Activated T-cell treated with anti-CD3 and anti-CD28 coated beads for 1 hour (primary cell): ENCODE results near the gene C2orf92.
A peak's percentile ranks its signal among the peaks of the same experiment; 100 is the strongest.
"Not testable (repeated sequence)": the region's sequence is repeated elsewhere in the genome, so short reads cannot be mapped to it uniquely, and the experiment has no call there.

ENCODE experiments used
- DNase-seq: peaks from one replicate; pipeline ENCODE4 v3.0.0-alpha.2; 2020; ENCODE audit warnings: low read depth

Gene C2orf92

GRCh38 chr2:97660044-97660774, 9.3 kb upstream of the C2orf92 start:
- no peak for DNase-seq

GRCh38 chr2:97660775-97661389, 8.6 kb upstream of the C2orf92 start:
- no peak for DNase-seq

DNA sequence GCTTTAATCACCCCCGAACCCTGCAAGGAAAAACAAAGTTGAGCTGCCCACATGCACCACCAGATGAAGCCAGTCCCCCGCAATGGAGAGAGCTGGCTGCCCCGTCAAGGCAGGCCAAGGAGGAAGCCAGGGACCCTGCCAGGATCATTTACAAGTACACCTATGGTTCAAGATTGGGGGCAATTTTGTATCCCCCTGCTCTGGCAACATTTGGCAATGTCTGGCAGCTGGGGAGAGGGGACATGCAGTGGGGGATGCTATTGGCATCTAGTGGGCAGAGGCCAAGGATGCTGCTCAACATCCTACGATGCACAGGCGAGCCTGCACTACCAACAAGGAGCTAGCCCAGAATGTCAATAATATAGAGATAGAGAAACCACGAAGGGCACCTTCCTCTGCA, 7.6 kb upstream of the C2orf92 start:
- no peak for DNase-seq

GRCh38 chr2:97662386-97662894, 7.1 kb upstream of the C2orf92 start:
- DNase-seq = no peak

- DNase-seq = peak; percentile 42
These were observed 6.5 kb upstream of the C2orf92 start for GRCh38 chr2:97662895-97663625.

DNA sequence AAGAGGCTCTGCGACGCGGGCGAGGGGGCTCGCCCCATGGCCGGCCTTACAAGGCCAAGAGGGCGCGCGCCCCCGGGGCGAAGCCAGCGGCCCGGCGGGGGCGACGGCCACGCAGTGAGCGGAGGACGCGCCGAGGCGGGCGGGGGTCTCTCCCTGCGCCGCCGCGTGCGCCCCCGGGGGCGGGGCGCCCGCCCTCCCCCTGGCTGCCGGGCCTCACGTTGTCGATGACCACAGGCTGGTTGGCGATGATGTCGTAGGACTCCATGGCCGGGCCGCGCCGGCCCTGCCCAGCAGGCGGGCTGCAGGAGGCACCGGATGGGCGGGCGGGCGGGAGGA, 5.9 kb upstream of the C2orf92 start:
- DNase-seq = no peak

DNA sequence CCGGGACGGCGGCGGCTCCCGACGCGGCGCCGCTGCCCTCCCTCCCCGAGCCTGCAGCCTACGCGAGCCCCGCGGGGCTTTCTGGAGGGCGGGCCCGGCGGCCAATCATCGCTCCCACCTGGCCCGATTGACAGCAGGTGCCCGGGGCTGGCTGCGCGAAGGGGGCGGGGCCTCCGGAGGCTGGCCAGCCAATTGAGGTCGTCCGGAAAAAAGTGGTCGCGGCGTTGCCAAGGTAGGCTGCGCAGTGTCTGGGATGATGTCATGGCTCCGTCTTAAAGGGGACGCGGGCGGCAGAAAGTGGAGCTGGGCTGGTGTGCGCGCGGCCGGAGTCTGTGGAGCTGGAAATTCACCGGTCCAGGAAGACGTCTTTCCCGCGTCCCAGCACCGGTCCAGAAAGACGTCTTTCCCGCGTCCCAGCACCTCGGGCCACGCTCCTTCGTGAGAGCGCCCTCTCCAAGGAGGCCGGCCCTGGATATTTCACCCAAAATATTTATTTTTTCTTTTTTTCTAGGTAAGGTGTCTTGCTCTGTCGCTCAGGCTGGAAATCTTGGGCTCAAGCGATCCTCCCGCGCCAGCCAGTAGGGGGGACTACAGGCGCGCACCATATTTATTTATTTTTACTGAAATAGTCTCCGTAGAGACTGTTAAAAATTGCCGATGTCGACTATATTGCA, 5.4 kb upstream of the C2orf92 start, which contains the start of gene ACTR1B:
ACTR1B (minus strand) TSS at position 83 of the 674 bp plus-strand sequence. CDS start 154 bp downstream, outside the sequence.
- peak; percentile 92 for DNase-seq

- no peak for DNase-seq
These were observed 4.9 kb upstream of the C2orf92 start for GRCh38 chr2:97664636-97664970.

- no peak for DNase-seq
These were observed 958 bp downstream of the C2orf92 start for GRCh38 chr2:97670471-97670870.

- DNase-seq = no peak
These were observed 2.0 kb downstream of the C2orf92 start for GRCh38 chr2:97671526-97671925.

DNA sequence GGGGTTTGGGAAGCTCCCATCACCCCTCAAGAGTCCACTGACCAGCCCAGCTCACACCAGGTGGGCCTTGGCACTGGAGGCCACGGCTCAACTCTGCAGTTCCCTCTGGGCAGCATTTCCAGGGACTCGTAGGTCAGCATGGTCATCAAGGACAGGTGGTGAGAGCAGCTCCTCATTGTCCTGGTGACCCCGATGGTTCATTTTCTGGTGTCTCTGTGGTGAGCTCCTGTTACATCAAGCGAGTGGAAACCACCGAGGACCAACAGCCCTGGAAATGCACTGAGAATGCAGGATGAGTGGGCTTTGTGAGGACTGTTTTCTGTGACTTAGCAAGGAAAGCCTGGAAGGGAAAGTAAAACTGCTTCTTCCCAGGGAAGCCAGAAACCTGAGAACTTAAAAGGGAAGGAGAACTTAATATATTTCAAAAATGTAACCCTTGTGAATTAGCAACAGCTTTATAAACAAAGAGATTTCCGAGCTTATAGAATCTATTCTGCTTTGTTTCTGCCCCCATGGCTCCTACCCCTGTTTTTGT, 3.2 kb downstream of the C2orf92 start:
- not testable (repeated sequence) for DNase-seq

DNA sequence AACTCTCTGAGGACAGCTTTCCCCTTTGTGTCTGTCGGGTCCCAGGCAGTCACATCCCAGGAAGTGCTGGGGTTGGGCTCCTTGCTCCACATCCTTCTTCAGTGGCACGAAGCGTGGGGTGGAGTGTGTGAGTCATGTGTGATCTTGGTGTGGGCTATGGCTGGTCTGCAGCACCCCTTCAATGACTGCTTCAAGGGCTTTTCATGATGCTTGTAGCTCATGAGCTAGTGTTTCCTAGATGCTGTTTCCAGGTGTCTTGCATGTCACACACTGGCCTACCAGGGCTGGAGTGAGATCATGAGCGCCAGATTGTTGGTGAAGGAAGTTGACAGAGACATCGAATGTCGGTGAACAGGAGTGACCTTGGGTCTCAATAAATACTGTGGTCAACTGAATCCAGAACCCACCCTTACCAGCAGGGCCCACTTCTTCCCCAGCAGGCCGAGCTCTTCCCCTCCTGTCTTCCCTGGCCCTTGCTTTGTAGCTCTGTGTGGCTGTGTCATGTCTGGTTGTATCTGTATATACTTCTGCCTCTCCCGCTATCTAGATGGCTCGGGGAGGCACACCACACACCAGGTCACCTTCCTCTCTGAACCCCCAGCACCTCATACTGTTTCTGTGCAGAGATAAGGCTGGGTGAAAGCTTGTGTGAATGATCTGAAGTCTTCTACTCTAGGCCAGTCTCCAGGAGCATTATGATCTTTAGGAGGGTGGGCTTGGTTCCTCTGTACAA, 3.8 kb downstream of the C2orf92 start:
- DNase-seq = no peak

DNA sequence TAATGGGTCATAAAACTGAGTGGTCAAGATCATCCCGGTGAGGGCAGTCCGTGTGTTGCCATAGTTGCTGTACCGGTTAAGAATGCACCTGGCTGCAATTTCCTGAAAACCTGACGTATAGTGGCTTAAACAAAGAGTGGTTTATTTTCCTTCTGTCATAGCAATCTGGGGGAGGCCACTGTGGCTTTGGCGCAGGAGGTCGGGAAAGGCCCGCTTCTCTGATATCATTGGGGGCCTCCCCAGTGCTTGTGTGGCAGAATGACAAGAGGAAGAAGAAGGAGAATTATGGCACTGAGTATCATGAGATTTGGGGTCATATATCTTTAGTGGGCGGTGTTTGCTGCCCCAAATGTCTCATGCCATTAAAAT, 4.4 kb downstream of the C2orf92 start:
- no peak for DNase-seq

- no peak for DNase-seq
These were observed 6.1 kb downstream of the C2orf92 start for GRCh38 chr2:97675430-97676113.

GRCh38 chr2:97676620-97677019, 7.1 kb downstream of the C2orf92 start:
- DNase-seq = no peak

- no peak for DNase-seq
These were observed 8.0 kb downstream of the C2orf92 start for GRCh38 chr2:97677480-97677879.

GRCh38 chr2:97678298-97678697, 8.8 kb downstream of the C2orf92 start:
- no peak for DNase-seq

DNA sequence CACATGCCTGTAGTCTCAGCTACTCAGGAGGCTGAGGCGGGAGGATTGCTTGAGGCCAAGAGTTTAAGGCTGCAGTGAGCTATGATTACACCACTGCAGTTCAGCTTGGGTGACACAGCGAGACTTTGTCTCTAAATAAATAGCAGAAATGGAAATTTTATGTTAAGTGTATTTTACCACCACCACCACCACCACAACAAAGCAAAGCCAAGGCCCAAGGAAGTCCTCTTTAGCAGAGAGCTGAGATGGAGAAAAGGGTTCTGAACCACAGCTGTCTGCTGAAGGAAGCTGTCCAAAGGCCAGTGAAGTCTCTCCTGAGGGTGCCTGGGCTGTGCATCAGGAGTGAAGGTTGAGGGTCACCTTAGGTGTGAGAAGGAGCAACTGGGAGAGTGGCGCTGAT, 17.7 kb downstream of the C2orf92 start:
- not testable (repeated sequence) for DNase-seq

- no peak for DNase-seq
These were observed 18.7 kb downstream of the C2orf92 start for GRCh38 chr2:97688062-97688827.

DNA sequence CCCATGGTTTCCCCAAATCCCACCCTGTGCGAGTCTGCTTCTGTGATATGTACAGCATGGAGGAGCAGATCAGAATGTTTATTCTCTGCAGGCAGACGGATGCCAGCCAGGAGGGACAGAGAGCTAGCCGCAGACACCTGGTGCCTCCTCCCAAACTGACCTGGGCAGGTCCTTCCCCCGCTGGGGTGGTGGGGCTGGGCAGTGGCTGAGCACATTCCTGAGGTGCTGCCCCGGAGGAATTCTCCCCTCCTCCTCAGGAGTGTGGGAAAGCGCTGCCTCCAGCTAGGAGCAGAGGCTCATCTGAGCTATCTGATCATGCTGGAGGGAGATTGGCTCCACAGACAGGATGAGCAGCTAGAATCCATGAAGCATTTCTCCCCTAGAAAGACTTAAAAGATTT, 21.7 kb downstream of the C2orf92 start:
- DNase-seq = no peak
